RWPE2 (cell line): ENCODE results near the gene SERPINB6.

Source experiments
- ATAC-seq: fragments of 200-7000 bp; cut with Tn5 transposase; 3 replicates; pipeline ENCODE4 v1.9.1; 2021; ENCODE audit warnings: low read depth
- DNase-seq: peaks from one replicate; pipeline ENCODE4 v3.0.0-alpha.2; 2020; ENCODE audit warnings: low spot score
- H3K27ac ChIP-seq: fragments of 450-650 bp; 2 replicates; pipeline ENCODE4 v1.5.1; 2017; ENCODE audit warnings: mild to moderate bottlenecking; ENCODE audit not compliant: poor library complexity, severe bottlenecking
- H3K27me3 ChIP-seq: fragments of 250-450 bp; sonication (Bioruptor Pico); 2 replicates; pipeline ENCODE4 v1.5.1; 2021; ENCODE audit warnings: mild to moderate bottlenecking, moderate library complexity; ENCODE audit not compliant: insufficient read depth, poor library complexity, severe bottlenecking
- H3K36me3 ChIP-seq: fragments of 250-450 bp; sonication (Bioruptor Pico); 2 replicates; pipeline ENCODE4 v1.5.1; 2020; ENCODE audit warnings: low read depth, mild to moderate bottlenecking, moderate library complexity
- H3K4me1 ChIP-seq: fragments of 250-450 bp; sonication (Bioruptor Pico); 2 replicates; pipeline ENCODE4 v1.5.1; 2021; ENCODE audit warnings: mild to moderate bottlenecking, moderate library complexity; ENCODE audit not compliant: insufficient read depth, poor library complexity, severe bottlenecking
- H3K4me3 ChIP-seq: fragments of 250-450 bp; sonication (Bioruptor Pico); 2 replicates; pipeline ENCODE4 v1.5.1; 2021; ENCODE audit warnings: mild to moderate bottlenecking, moderate library complexity; ENCODE audit not compliant: severe bottlenecking
- H3K9me3 ChIP-seq: fragments of 250-450 bp; sonication (Bioruptor Pico); 2 replicates; pipeline ENCODE4 v1.5.1; 2021; ENCODE audit warnings: mild to moderate bottlenecking, moderate library complexity; ENCODE audit not compliant: severe bottlenecking
- TF ChIP-seq, protein P1 (sequence below): fragments of 450-650 bp; IDR thresholded peaks from one replicate; pipeline ENCODE4 v1.5.1; 2017; ENCODE audit warnings: mild to moderate bottlenecking, moderate library complexity; ENCODE audit not compliant: poor library complexity, severe bottlenecking

SERPINB6 gene

GRCh38 chr6:2978923-2979322 lies 7.6 kb upstream of the SERPINB6 start:
- no peak overlapping the region for H3K4me3 ChIP-seq
- TF ChIP-seq, protein P1, sequence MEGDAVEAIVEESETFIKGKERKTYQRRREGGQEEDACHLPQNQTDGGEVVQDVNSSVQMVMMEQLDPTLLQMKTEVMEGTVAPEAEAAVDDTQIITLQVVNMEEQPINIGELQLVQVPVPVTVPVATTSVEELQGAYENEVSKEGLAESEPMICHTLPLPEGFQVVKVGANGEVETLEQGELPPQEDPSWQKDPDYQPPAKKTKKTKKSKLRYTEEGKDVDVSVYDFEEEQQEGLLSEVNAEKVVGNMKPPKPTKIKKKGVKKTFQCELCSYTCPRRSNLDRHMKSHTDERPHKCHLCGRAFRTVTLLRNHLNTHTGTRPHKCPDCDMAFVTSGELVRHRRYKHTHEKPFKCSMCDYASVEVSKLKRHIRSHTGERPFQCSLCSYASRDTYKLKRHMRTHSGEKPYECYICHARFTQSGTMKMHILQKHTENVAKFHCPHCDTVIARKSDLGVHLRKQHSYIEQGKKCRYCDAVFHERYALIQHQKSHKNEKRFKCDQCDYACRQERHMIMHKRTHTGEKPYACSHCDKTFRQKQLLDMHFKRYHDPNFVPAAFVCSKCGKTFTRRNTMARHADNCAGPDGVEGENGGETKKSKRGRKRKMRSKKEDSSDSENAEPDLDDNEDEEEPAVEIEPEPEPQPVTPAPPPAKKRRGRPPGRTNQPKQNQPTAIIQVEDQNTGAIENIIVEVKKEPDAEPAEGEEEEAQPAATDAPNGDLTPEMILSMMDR = no peak
- peaks cover 39% of the 10 kb centered on the region for H3K4me1 ChIP-seq
- H3K36me3 ChIP-seq = no peaks in the 10 kb centered on the region
- no peaks in the 10 kb centered on the region for H3K27me3 ChIP-seq
- DNase-seq = no peak
- no peaks in the 10 kb centered on the region for H3K9me3 ChIP-seq
- ATAC-seq = no peak
- no peak overlapping the region for H3K27ac ChIP-seq

DNA sequence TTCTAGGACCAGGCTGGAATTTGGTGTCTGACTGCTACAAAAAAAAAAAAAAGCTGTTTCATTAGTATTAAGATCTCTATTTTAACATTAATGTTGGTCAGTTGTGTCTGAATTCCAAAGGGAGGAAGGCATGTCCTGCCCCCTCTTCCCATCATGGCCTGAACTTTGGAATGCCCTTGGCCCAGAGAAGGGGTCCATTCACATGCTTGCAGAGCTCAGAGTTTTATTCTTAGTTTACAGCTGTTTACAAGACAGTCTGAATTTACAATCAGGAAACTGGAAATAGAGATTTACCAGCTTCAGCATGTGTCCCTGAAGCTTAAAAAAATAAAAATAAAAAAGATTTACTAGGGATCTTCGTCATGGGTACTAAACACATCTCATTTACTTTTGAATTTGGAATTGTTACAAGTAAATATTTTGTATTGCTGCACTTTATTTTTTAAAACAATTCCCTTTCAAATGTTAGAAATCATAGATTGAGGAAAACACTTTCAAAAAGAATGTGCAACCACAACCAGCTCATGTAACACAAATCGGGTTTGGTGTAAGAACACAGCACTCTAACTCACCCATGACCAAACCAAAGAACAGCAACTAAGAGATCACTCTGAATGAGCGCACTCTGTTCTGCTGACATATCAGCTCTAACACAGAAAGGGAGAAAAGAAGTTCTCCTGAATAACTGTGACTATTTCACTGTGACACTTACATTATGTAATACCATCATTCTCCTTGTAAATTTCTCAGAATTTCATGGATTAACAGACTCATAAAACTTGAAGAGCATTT lies 6.6 kb upstream of the SERPINB6 start:
- Histone ChIP-seq H3K36me3 (no peaks in the 10 kb centered on the region), H3K27me3 (no peaks in the 10 kb centered on the region), H3K27ac (peak overlapping the region; percentile 55), H3K9me3 (no peaks in the 10 kb centered on the region), H3K4me3 (no peak overlapping the region), H3K4me1 (peaks cover 39% of the 10 kb centered on the region)
- TF ChIP-seq, protein P1 = no peak
- DNase-seq = no peak
- no peak for ATAC-seq

DNA sequence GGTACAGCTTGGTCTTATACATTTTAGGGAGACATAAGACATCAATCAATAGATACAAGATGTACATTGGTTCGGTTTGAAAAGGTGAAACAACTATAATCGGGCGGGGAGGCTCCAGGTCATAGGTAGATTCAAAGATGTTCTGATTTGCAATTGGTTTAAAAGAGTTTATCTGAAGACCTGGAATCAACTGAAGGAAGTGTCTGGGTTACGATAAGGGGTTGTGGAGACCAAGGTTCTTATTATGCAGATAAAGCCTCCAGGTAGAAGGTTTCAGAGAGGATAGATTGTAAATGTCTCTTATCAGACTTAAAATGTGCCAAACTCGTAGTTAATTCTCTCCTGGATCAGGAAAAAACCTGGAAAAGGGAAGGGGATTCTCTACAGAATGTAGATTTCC lies 5.9 kb upstream of the SERPINB6 start:
- TF ChIP-seq, protein P1 = no peak
- H3K4me1 ChIP-seq = peaks cover 35% of the 10 kb centered on the region
- no peaks in the 10 kb centered on the region for H3K9me3 ChIP-seq
- no peaks in the 10 kb centered on the region for H3K27me3 ChIP-seq
- DNase-seq = no peak
- no peak for ATAC-seq
- peak overlapping the region; percentile 55 for H3K27ac ChIP-seq
- no peaks in the 10 kb centered on the region for H3K36me3 ChIP-seq
- no peak overlapping the region for H3K4me3 ChIP-seq

DNA sequence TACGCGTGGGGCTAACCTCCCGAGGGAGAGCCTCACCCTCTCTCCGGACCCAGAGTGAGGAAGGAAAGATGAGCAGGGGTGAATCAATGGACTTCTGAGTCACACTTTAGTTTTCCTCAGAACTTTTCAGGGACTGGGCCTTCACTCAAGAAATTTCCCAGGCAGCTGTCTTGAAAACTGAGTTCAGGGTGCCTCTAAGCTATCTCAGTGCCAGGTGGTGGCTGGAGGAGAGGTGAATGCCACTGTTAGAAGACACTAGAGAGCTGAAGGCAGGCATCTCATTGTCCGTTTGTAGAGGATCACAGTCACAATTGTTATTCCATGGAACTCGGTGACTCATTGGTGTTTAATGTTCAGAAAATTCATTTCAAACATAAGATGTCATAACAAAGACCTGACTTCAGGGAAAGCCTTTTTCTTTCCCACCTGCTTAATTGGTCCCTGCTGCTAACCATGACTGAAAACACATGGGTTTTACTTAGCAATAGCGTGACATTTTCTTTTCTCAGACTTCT lies 5.3 kb upstream of the SERPINB6 start:
- TF ChIP-seq, protein P1 = no peak
- Histone ChIP-seq H3K27ac (peak overlapping the region; percentile 55), H3K4me1 (peaks cover 29% of the 10 kb centered on the region), H3K9me3 (no peaks in the 10 kb centered on the region), H3K4me3 (no peak overlapping the region), H3K27me3 (no peaks in the 10 kb centered on the region), H3K36me3 (no peaks in the 10 kb centered on the region)
- ATAC-seq = peak; percentile 69
- no peak for DNase-seq

GRCh38 chr6:2976060-2976459 lies 4.7 kb upstream of the SERPINB6 start:
- no peaks in the 10 kb centered on the region for H3K9me3 ChIP-seq
- DNase-seq (no peak), ATAC-seq (no peak)
- TF ChIP-seq, protein P1 = no peak
- no peak overlapping the region for H3K4me3 ChIP-seq
- peaks cover 24% of the 10 kb centered on the region for H3K4me1 ChIP-seq
- no peaks in the 10 kb centered on the region for H3K36me3 ChIP-seq
- no peaks in the 10 kb centered on the region for H3K27me3 ChIP-seq
- H3K27ac ChIP-seq = peak overlapping the region; percentile 55
